Prostate gland (tissue), 2 donors: Measurements from ENCODE around the gene ORAI2.

Experiments
- POLR2A ChIP-seq: fragments of 450-650 bp; IDR thresholded peaks from one replicate; pipeline ENCODE4 v1.6.1; 2016; ENCODE audit warnings: antibody characterized with exemption, mild to moderate bottlenecking
- POLR2AphosphoS5 ChIP-seq: sonication (generic); formaldehyde crosslinking; IDR thresholded peaks from one replicate; pipeline ENCODE4 v1.6.1; 2017; ENCODE audit warnings: antibody characterized with exemption
- TF ChIP-seq, protein P1 (sequence below), 4 experiments: fragments of 200-600 bp in 2 of 4; fragments of 450-650 bp in 2 of 4; sonication (generic) in 2 of 4; IDR thresholded peaks; 1 replicate in 3 of 4; 2 replicates in 1 of 4; pipeline ENCODE4 v1.5.1; 2016 to 2019; ENCODE audit warnings: antibody characterized with exemption in 4 of 4, mild to moderate bottlenecking in 2 of 4, moderate library complexity in 2 of 4

DNA sequence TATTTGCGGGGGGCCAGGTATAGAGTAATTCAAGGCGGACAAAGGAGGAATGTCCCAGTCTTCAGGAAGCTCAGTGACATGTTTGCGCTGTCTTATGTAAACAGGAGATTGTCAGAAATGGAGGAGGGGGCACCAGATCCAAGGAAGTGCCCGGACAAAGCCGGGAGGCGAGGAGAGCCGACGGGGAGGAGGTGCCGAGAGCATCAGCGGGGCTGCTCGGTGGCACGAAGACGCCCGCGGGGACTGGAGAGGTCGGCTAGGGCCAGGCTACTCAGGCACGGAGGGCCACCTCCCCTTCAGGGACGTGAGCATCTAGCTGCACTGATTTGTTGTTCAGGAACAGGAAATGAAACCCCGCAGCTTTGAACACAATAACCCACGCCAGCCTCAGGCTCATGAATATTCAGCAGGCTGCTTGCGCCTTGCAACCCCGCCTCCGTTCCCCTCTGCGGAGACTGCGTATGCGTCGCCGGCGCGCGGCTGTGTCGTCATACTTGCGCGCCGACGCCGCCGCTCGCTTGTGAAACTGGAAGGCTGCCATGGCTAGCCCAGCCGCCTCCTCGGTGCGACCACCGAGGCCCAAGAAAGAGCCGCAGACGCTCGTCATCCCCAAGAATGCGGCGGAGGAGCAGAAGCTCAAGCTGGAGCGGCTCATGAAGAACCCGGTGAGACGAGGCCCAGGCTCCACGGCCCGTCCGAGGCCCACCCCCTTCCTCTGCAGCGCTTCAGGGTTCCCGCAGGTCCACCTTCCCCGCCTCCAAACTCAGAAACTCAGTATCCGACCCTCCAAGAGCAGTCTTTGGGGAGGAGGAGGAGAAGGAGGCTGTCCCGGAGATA lies 37.3 kb upstream of the ORAI2 start, which contains the start of gene PRKRIP1:
- TF ChIP-seq, protein P1, sequence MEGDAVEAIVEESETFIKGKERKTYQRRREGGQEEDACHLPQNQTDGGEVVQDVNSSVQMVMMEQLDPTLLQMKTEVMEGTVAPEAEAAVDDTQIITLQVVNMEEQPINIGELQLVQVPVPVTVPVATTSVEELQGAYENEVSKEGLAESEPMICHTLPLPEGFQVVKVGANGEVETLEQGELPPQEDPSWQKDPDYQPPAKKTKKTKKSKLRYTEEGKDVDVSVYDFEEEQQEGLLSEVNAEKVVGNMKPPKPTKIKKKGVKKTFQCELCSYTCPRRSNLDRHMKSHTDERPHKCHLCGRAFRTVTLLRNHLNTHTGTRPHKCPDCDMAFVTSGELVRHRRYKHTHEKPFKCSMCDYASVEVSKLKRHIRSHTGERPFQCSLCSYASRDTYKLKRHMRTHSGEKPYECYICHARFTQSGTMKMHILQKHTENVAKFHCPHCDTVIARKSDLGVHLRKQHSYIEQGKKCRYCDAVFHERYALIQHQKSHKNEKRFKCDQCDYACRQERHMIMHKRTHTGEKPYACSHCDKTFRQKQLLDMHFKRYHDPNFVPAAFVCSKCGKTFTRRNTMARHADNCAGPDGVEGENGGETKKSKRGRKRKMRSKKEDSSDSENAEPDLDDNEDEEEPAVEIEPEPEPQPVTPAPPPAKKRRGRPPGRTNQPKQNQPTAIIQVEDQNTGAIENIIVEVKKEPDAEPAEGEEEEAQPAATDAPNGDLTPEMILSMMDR (IDR thresholded peaks at IDR 0.05) = peak in 1 of 4 experiments; percentile 5
- peak; percentile 86 for TF ChIP-seq POLR2AphosphoS5
- TF ChIP-seq POLR2A = peak; percentile 60
